ENCODE data around the gene NARF. TPM values are rescaled to one million over a fixed set of nuclear protein-coding genes. Genes with fewer than 3 reads are reported as not detected.
"Not testable (repeated sequence)": the region's sequence is repeated elsewhere in the genome, so short reads cannot be mapped to it uniquely, and the experiment has no call there.

NARF gene
- total RNA-seq, 1 experiment from 2014 or later: 96.7 TPM

GRCh38 chr17:82411396-82412053 is 47.0 kb upstream of the NARF start:
- Mint-ChIP-seq H3K27ac (no peak overlapping the region), H3K4me1 (peaks cover 9% of the 10 kb centered on the region), H3K36me3 (no peaks in the 10 kb centered on the region), H3K4me3 (no peak overlapping the region), H3K9me3 (no peaks in the 10 kb centered on the region), H3K27me3 (ENCODE audit: low read depth) (no peaks in the 10 kb centered on the region)
- no peak for TF ChIP-seq ATF3 (CRISPR knock-in tag; conservative IDR thresholded peaks at IDR 0.05)
- no peak for TF ChIP-seq HMGA2 (CRISPR knock-in tag; IDR thresholded peaks at IDR 0.05)
- TF ChIP-seq, protein P1, sequence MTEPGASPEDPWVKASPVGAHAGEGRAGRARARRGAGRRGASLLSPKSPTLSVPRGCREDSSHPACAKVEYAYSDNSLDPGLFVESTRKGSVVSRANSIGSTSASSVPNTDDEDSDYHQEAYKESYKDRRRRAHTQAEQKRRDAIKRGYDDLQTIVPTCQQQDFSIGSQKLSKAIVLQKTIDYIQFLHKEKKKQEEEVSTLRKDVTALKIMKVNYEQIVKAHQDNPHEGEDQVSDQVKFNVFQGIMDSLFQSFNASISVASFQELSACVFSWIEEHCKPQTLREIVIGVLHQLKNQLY (CRISPR knock-in tag; IDR thresholded peaks at IDR 0.05): no peak
- TF ChIP-seq ZBTB21 (CRISPR knock-in tag; IDR thresholded peaks at IDR 0.05; ENCODE audit: borderline replicate concordance): no peak
- TF ChIP-seq, protein P2, sequence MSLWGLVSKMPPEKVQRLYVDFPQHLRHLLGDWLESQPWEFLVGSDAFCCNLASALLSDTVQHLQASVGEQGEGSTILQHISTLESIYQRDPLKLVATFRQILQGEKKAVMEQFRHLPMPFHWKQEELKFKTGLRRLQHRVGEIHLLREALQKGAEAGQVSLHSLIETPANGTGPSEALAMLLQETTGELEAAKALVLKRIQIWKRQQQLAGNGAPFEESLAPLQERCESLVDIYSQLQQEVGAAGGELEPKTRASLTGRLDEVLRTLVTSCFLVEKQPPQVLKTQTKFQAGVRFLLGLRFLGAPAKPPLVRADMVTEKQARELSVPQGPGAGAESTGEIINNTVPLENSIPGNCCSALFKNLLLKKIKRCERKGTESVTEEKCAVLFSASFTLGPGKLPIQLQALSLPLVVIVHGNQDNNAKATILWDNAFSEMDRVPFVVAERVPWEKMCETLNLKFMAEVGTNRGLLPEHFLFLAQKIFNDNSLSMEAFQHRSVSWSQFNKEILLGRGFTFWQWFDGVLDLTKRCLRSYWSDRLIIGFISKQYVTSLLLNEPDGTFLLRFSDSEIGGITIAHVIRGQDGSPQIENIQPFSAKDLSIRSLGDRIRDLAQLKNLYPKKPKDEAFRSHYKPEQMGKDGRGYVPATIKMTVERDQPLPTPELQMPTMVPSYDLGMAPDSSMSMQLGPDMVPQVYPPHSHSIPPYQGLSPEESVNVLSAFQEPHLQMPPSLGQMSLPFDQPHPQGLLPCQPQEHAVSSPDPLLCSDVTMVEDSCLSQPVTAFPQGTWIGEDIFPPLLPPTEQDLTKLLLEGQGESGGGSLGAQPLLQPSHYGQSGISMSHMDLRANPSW (CRISPR knock-in tag; conservative IDR thresholded peaks at IDR 0.05; ENCODE audit: low read depth): no peak
- no peak for TF ChIP-seq NR2C2 (CRISPR knock-in tag; IDR thresholded peaks at IDR 0.05)
- TF ChIP-seq E2F4 (CRISPR knock-in tag; IDR thresholded peaks at IDR 0.05; ENCODE audit: borderline replicate concordance, low read depth): no peak
- no peak for TF ChIP-seq GABPB1 (CRISPR knock-in tag; IDR thresholded peaks at IDR 0.05)
- no peak for TF ChIP-seq ZNF396 (CRISPR knock-in tag; IDR thresholded peaks at IDR 0.05; ENCODE audit: borderline replicate concordance)
- no peak for TF ChIP-seq ZNF232 (CRISPR knock-in tag; IDR thresholded peaks at IDR 0.05)
- TF ChIP-seq FOXP1 (CRISPR knock-in tag; IDR thresholded peaks at IDR 0.05; ENCODE audit: borderline replicate concordance): no peak
- TF ChIP-seq JUN (CRISPR knock-in tag; IDR thresholded peaks at IDR 0.05): no peak
- TF ChIP-seq NFYB (CRISPR knock-in tag; conservative IDR thresholded peaks at IDR 0.05; ENCODE audit: low read depth): no peak
- POLR2A ChIA-PET: no interaction called here
- no peak for DNase-seq (ENCODE audit: low spot score)
- CTCF ChIA-PET: no interaction called here
- ATAC-seq: no peak

- CTCF ChIA-PET; H3K4me3 Mint-ChIP-seq; H3K4me1 Mint-ChIP-seq; POLR2A ChIA-PET; H3K36me3 Mint-ChIP-seq; H3K27ac Mint-ChIP-seq; H3K9me3 Mint-ChIP-seq; DNase-seq (ENCODE audit: low spot score); ATAC-seq; H3K27me3 Mint-ChIP-seq (ENCODE audit: low read depth): not testable (repeated sequence)
Measured at GRCh38 chr17:82412081-82412480, 46.5 kb upstream of the NARF start.

DNA sequence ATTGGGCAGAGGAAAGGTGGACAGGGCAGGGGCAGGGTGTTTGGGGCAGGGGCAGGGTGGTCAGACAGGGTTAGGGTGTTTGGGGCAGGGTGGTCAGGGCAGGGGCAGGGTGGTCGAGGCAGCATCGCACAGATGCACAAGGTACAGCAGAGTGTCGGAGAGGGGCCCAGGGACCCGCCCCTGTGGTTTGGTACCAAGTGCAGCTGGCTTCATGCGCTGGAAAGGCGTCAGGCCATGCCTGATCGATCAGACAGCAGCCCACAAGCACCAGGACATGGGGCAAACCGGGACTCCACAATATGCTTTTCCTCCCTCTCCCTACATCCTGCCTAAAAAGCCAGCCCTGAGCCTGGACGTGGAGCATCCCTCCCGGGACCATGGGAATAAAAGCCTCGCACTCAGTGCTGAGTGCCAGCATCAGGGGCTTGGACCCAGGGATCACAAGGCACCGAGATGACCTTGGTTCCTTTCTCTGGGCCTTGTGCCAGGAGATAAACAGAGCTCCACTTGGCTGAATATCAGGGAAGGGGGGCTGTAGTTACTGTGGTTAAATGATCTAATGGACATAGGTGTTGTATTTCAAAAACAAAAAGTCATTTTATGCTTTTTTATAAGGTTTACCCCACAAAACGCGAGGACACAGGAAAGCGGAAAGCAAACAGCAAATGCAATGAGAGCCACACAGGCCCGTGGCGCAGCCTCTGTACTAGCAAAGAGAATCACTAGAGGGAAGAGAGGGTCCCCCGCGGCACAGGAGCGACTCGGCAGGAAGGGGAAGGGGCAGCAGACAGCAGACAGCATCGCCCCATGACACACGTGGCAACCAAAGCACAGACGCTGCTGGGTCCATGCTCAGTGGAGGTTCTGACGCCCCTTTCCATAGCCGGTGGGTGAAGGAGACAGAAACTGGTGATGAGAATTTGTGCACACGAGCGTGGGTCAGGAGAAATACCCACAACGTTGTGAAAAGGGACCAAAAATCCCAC is 45.7 kb upstream of the NARF start:
- Mint-ChIP-seq H3K9me3 (no peaks in the 10 kb centered on the region), H3K4me1 (peaks cover 9% of the 10 kb centered on the region), H3K36me3 (no peaks in the 10 kb centered on the region), H3K27ac (no peak overlapping the region), H3K27me3 (ENCODE audit: low read depth) (no peaks in the 10 kb centered on the region), H3K4me3 (no peak overlapping the region)
- TF ChIP-seq, protein P3, sequence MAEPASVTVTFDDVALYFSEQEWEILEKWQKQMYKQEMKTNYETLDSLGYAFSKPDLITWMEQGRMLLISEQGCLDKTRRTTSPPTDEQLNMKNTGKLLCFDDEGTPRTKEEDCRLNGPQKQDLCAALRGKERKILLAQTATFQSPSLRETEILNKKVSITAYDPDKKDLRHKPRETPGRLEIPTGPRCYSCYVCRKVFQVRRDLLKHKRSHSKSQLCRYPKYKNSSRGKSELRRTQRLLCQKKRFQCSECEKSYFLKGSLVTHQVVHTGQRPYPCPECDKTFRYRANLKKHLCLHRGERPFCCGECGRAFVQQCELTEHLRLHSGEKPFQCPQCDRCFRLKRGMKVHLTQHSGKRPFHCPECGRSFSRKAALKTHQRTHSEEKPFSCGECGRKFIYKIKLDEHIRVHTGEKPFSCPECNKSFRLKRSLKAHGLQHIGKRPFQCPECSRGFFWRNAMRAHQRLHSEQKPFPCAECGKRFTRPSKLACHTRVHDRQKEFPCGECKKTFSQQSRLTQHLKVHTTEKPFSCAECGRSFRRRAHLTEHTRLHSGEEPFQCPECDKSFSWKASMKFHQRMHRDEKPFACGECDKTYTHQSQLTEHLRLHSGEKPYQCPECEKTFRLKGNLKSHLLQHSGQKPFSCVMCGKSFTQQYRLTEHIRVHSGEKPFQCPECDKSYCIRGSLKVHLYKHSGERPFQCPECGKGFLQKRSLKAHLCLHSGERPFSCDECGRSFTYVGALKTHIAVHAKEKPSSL (CRISPR knock-in tag; conservative IDR thresholded peaks at IDR 0.05): no peak
- TF ChIP-seq FOXK1 (CRISPR knock-in tag; IDR thresholded peaks at IDR 0.05) (no peak), CREB1 (CRISPR knock-in tag; IDR thresholded peaks at IDR 0.05) (no peak), ZNF263 (CRISPR knock-in tag; IDR thresholded peaks at IDR 0.05; ENCODE audit: low read depth) (no peak), FOXJ3 (CRISPR knock-in tag; IDR thresholded peaks at IDR 0.05; ENCODE audit: borderline replicate concordance) (no peak), TEAD1 (CRISPR knock-in tag; IDR thresholded peaks at IDR 0.05) (no peak), TEAD4 (CRISPR knock-in tag; IDR thresholded peaks at IDR 0.05) (no peak), ZSCAN18 (CRISPR knock-in tag; IDR thresholded peaks at IDR 0.05) (no peak), ZNF396 (CRISPR knock-in tag; IDR thresholded peaks at IDR 0.05; ENCODE audit: borderline replicate concordance) (no peak), SMAD3 (CRISPR knock-in tag; IDR thresholded peaks at IDR 0.05; ENCODE audit: borderline replicate concordance) (no peak), ETV6 (CRISPR knock-in tag; IDR thresholded peaks at IDR 0.05) (no peak)
- ChIA-PET POLR2A (no interaction called here), CTCF (no interaction called here)
- ATAC-seq: no peak
- DNase-seq (ENCODE audit: low spot score): no peak

Data from WTC11 (cell line).